ENCODE results near the gene KRT3. TPM values are rescaled to one million over a fixed set of nuclear protein-coding genes. Genes with fewer than 3 reads are reported as not detected.
"Not testable (repeated sequence)": the region's sequence is repeated elsewhere in the genome, so short reads cannot be mapped to it uniquely, and the experiment has no call there.

The KRT3 gene
- total and polyA plus RNA-seq, 9 donors = 0.13 TPM; not detected in 8

GRCh38 chr12:52752516-52752915 lies 43.4 kb downstream of the KRT3 start:
- Histone ChIP-seq H3K4me1 (ENCODE audit: control insufficient read depth, insufficient read depth, low read length) (no peaks in the 10 kb centered on the region), H3K4me3 (ENCODE audit: low read length) (no peak overlapping the region), H3K27ac (ENCODE audit: low read length) (no peak overlapping the region), H3K27me3 (ENCODE audit: control insufficient read depth, insufficient read depth, low read length) (peaks cover 6% of the 10 kb centered on the region), H3K9me3 (replicated peaks; ENCODE audit: control insufficient read depth, low read depth, low read length) (no peaks in the 10 kb centered on the region), H3K36me3 (ENCODE audit: control insufficient read depth, insufficient read depth, low read length) (no peaks in the 10 kb centered on the region)
- no peak for DNase-seq
- WGBS (ENCODE audit: insufficient coverage) = 68% methylated on average over 2 of the region's 2 CpGs

- no peak for DNase-seq
- H3K4me3 ChIP-seq (ENCODE audit: low read length) = no peak overlapping the region
- H3K4me1 ChIP-seq (ENCODE audit: control insufficient read depth, insufficient read depth, low read length) = no peaks in the 10 kb centered on the region
- H3K27me3 ChIP-seq (ENCODE audit: control insufficient read depth, insufficient read depth, low read length) = peaks cover 6% of the 10 kb centered on the region
- H3K9me3 ChIP-seq (replicated peaks; ENCODE audit: control insufficient read depth, low read depth, low read length) = no peaks in the 10 kb centered on the region
- H3K36me3 ChIP-seq (ENCODE audit: control insufficient read depth, insufficient read depth, low read length) = no peaks in the 10 kb centered on the region
- no peak overlapping the region for H3K27ac ChIP-seq (ENCODE audit: low read length)
Measured at GRCh38 chr12:52751795-52752194, 44.1 kb downstream of the KRT3 start.

- H3K27me3 ChIP-seq (ENCODE audit: control insufficient read depth, insufficient read depth, low read length); H3K9me3 ChIP-seq (replicated peaks; ENCODE audit: control insufficient read depth, low read depth, low read length); DNase-seq; H3K36me3 ChIP-seq (ENCODE audit: control insufficient read depth, insufficient read depth, low read length); H3K4me3 ChIP-seq (ENCODE audit: low read length); H3K4me1 ChIP-seq (ENCODE audit: control insufficient read depth, insufficient read depth, low read length); H3K27ac ChIP-seq (ENCODE audit: low read length): not testable (repeated sequence)
- no CpG with 5 or more reads among the region's 3 CpGs for WGBS (ENCODE audit: insufficient coverage)
Measured at GRCh38 chr12:52750532-52750931, 45.4 kb downstream of the KRT3 start.

- WGBS (ENCODE audit: insufficient coverage) = 60% methylated on average over 2 of the region's 3 CpGs
- no peak overlapping the region for H3K27ac ChIP-seq (ENCODE audit: low read length)
- no peak overlapping the region for H3K4me3 ChIP-seq (ENCODE audit: low read length)
- DNase-seq = no peak
- H3K36me3 ChIP-seq (ENCODE audit: control insufficient read depth, insufficient read depth, low read length) = no peaks in the 10 kb centered on the region
- H3K4me1 ChIP-seq (ENCODE audit: control insufficient read depth, insufficient read depth, low read length) = no peaks in the 10 kb centered on the region
- peaks cover 4% of the 10 kb centered on the region for H3K27me3 ChIP-seq (ENCODE audit: control insufficient read depth, insufficient read depth, low read length)
- H3K9me3 ChIP-seq (replicated peaks; ENCODE audit: control insufficient read depth, low read depth, low read length) = no peaks in the 10 kb centered on the region
Measured at GRCh38 chr12:52749827-52750226, 46.1 kb downstream of the KRT3 start.

- Histone ChIP-seq H3K9me3 (replicated peaks; ENCODE audit: control insufficient read depth, low read depth, low read length) (no peaks in the 10 kb centered on the region), H3K36me3 (ENCODE audit: control insufficient read depth, insufficient read depth, low read length) (no peaks in the 10 kb centered on the region), H3K27ac (ENCODE audit: low read length) (no peak overlapping the region), H3K4me3 (ENCODE audit: low read length) (no peak overlapping the region), H3K4me1 (ENCODE audit: control insufficient read depth, insufficient read depth, low read length) (no peaks in the 10 kb centered on the region), H3K27me3 (ENCODE audit: control insufficient read depth, insufficient read depth, low read length) (peaks cover 2% of the 10 kb centered on the region)
- 60% methylated on average over 12 of the region's 14 CpGs for WGBS (ENCODE audit: insufficient coverage)
- no peak for DNase-seq
Measured at GRCh38 chr12:52748578-52748977, 47.3 kb downstream of the KRT3 start.

GRCh38 chr12:52745554-52745953 lies 50.4 kb downstream of the KRT3 start:
- Histone ChIP-seq H3K27ac (ENCODE audit: low read length) (no peak overlapping the region), H3K4me3 (ENCODE audit: low read length) (no peak overlapping the region), H3K36me3 (ENCODE audit: control insufficient read depth, insufficient read depth, low read length) (no peaks in the 10 kb centered on the region), H3K9me3 (replicated peaks; ENCODE audit: control insufficient read depth, low read depth, low read length) (no peaks in the 10 kb centered on the region), H3K4me1 (ENCODE audit: control insufficient read depth, insufficient read depth, low read length) (no peaks in the 10 kb centered on the region), H3K27me3 (ENCODE audit: control insufficient read depth, insufficient read depth, low read length) (peaks cover 2% of the 10 kb centered on the region)
- DNase-seq = no peak
- WGBS (ENCODE audit: insufficient coverage) = 90% methylated on average over 2 of the region's 5 CpGs

GRCh38 chr12:52744493-52745156 lies 51.3 kb downstream of the KRT3 start:
- Histone ChIP-seq H3K4me1 (ENCODE audit: control insufficient read depth, insufficient read depth, low read length) (no peaks in the 10 kb centered on the region), H3K27me3 (ENCODE audit: control insufficient read depth, insufficient read depth, low read length) (no peaks in the 10 kb centered on the region), H3K36me3 (ENCODE audit: control insufficient read depth, insufficient read depth, low read length) (no peaks in the 10 kb centered on the region), H3K4me3 (ENCODE audit: low read length) (no peak overlapping the region), H3K27ac (ENCODE audit: low read length) (no peak overlapping the region), H3K9me3 (replicated peaks; ENCODE audit: control insufficient read depth, low read depth, low read length) (no peaks in the 10 kb centered on the region)
- DNase-seq = no peak
- WGBS (ENCODE audit: insufficient coverage) = no CpG with 5 or more reads among the region's 1 CpG

GRCh38 chr12:52742822-52743457 lies 53.0 kb downstream of the KRT3 start:
- DNase-seq = no peak
- H3K27ac ChIP-seq (ENCODE audit: low read length) = no peak overlapping the region
- no peaks in the 10 kb centered on the region for H3K27me3 ChIP-seq (ENCODE audit: control insufficient read depth, insufficient read depth, low read length)
- WGBS (ENCODE audit: insufficient coverage) = 75% methylated on average over 2 of the region's 3 CpGs
- no peak overlapping the region for H3K4me3 ChIP-seq (ENCODE audit: low read length)
- no peaks in the 10 kb centered on the region for H3K9me3 ChIP-seq (replicated peaks; ENCODE audit: control insufficient read depth, low read depth, low read length)
- H3K4me1 ChIP-seq (ENCODE audit: control insufficient read depth, insufficient read depth, low read length) = no peaks in the 10 kb centered on the region
- no peaks in the 10 kb centered on the region for H3K36me3 ChIP-seq (ENCODE audit: control insufficient read depth, insufficient read depth, low read length)

- DNase-seq = no peak
- H3K9me3 ChIP-seq (replicated peaks; ENCODE audit: control insufficient read depth, low read depth, low read length) = no peaks in the 10 kb centered on the region
- no peak overlapping the region for H3K27ac ChIP-seq (ENCODE audit: low read length)
- H3K4me1 ChIP-seq (ENCODE audit: control insufficient read depth, insufficient read depth, low read length) = no peaks in the 10 kb centered on the region
- H3K27me3 ChIP-seq (ENCODE audit: control insufficient read depth, insufficient read depth, low read length) = no peaks in the 10 kb centered on the region
- 59% methylated on average over 4 of the region's 7 CpGs for WGBS (ENCODE audit: insufficient coverage)
- no peak overlapping the region for H3K4me3 ChIP-seq (ENCODE audit: low read length)
- H3K36me3 ChIP-seq (ENCODE audit: control insufficient read depth, insufficient read depth, low read length) = no peaks in the 10 kb centered on the region
Measured at GRCh38 chr12:52742196-52742580, 53.7 kb downstream of the KRT3 start.

GRCh38 chr12:52741375-52742195 lies 54.3 kb downstream of the KRT3 start:
- H3K4me3 ChIP-seq (ENCODE audit: low read length) = no peak overlapping the region
- peak; percentile 83 for DNase-seq
- WGBS (ENCODE audit: insufficient coverage) = 33% methylated on average over 10 of the region's 16 CpGs
- no peaks in the 10 kb centered on the region for H3K36me3 ChIP-seq (ENCODE audit: control insufficient read depth, insufficient read depth, low read length)
- no peaks in the 10 kb centered on the region for H3K4me1 ChIP-seq (ENCODE audit: control insufficient read depth, insufficient read depth, low read length)
- no peak overlapping the region for H3K27ac ChIP-seq (ENCODE audit: low read length)
- no peaks in the 10 kb centered on the region for H3K27me3 ChIP-seq (ENCODE audit: control insufficient read depth, insufficient read depth, low read length)
- H3K9me3 ChIP-seq (replicated peaks; ENCODE audit: control insufficient read depth, low read depth, low read length) = no peaks in the 10 kb centered on the region

All from muscle of leg (tissue), 11 donors.